ENCODE data around the gene TRIP6. TPM values are rescaled to one million over a fixed set of nuclear protein-coding genes. Genes with fewer than 3 reads are reported as not detected.

The TRIP6 gene
- total RNA-seq, 1 experiment from 2014 or later = 102 TPM

DNA sequence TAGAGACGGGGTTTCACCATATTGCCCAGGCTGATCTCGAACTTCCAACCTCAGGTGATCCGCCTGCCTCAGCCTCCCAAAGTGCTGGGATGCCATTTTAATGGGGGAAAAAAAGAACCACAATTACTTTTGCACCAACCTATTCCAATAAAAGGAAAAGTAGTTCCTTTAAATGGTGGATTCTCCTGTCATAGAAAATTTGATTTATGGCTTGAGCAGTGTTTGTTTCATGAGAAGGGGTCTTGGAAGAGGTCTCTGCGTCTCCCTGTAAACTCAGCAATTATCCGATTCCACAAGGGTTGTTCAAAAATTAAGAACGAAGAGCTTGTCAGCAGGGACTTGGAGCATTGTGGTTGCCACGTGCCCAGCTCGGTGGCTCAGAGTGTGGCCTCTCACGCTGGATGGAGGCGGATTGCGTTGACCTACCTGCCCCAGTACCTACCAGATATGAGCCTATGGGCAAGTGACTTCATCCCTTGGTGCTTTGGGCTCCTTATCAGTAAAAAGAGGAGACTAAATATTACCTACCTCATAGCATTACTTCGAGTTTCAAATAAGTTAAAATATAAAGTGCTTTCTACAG is 2.8 kb upstream of the TRIP6 start:
- DNase-seq (ENCODE audit: low read depth, low spot score) = no peak
- H3K4me3 ChIP-seq (replicated peaks in 1 of 2; ENCODE audit: low read depth in 1 of 2, low read length in 2 of 2) = no peak overlapping the region
- peaks cover 25 to 39% of the 10 kb centered on the region in 2 experiments for H3K4me1 ChIP-seq (ENCODE audit: control insufficient read depth in 1 of 2, insufficient read depth in 2 of 2, low read length in 2 of 2)
- ATAC-seq = no peak
- H3K4me2 ChIP-seq (ENCODE audit: low read length) = no peak overlapping the region
- no peaks in the 10 kb centered on the region for H3K9me3 ChIP-seq (ENCODE audit: control insufficient read depth in 1 of 2, insufficient read depth in 1 of 2, low read depth in 1 of 2, low read length in 2 of 2)
- peaks cover 2 to 13% of the 10 kb centered on the region in 2 experiments; a peak in 3 of 4 replicates for H3K36me3 ChIP-seq (ENCODE audit: control insufficient read depth in 1 of 2, insufficient read depth in 2 of 2, low read length in 2 of 2)
- CTCF ChIA-PET = no interaction called here
- H4K20me1 ChIP-seq (ENCODE audit: insufficient read depth) = no peaks in the 10 kb centered on the region
- peak overlapping the region; percentile 99; the same call in 1 of the 2 replicates for H3K9ac ChIP-seq (ENCODE audit: low read length)
- H3K27ac ChIP-seq (ENCODE audit: low read depth, low read length) = peak overlapping the region; percentile 100; the same call in 1 of the 2 replicates
- H3K27me3 ChIP-seq (ENCODE audit: insufficient read depth, low read length) = no peaks in the 10 kb centered on the region
- BruUV-seq (replicated peaks) = no TSS peak
- POLR2A ChIA-PET = no interaction called here
- RAD21 ChIA-PET (ENCODE audit: low non-redundant PET in 1 of 2, low total read pairs in 2 of 2, uncharacterized antibody in 2 of 2, unreplicated experiment in 2 of 2) = interaction anchor here in 1 of 2 experiments (0.7 kb wide), 1 partner anchor 12 kb away, joined by 4 read pairs; no protein-coding TSS in a partner anchor
- no peak overlapping the region for H2AFZ ChIP-seq (ENCODE audit: low read depth, low read length, poor library complexity, severe bottlenecking)
- no peaks in the 10 kb centered on the region for H3K9me2 ChIP-seq (ENCODE audit: insufficient read depth)
- intact Hi-C loops (cut with micrococcal nuclease) = no loop called here
- H3K79me2 ChIP-seq (ENCODE audit: insufficient read depth, low read length) = peaks cover 23% of the 10 kb centered on the region
- TF ChIP-seq SP1 (IDR thresholded peaks at IDR 0.05; ENCODE audit: low read depth) (no peak), ELF1 (IDR thresholded peaks at IDR 0.05; ENCODE audit: borderline replicate concordance, low read depth) (no peak), YY1 (IDR thresholded peaks at IDR 0.05; ENCODE audit: extremely low read depth, insufficient replicate concordance, low read depth, low read length) (no peak), EZH2phosphoT487 (IDR thresholded peaks at IDR 0.05; ENCODE audit: borderline replicate concordance) (no peak), ZFX (IDR thresholded peaks at IDR 0.05) (no peak), CBX3 (IDR thresholded peaks at IDR 0.05; ENCODE audit: low read depth) (no peak), EGR1 (IDR thresholded peaks at IDR 0.05; ENCODE audit: low read depth) (no peak), POLR2AphosphoS5 (IDR thresholded peaks at IDR 0.05; ENCODE audit: low read depth, low read length) (no peak), POLR2A (IDR thresholded peaks at IDR 0.05; ENCODE audit: borderline replicate concordance, extremely low read depth, insufficient read depth, insufficient read length) (no peak)
- TF ChIP-seq, protein P1, sequence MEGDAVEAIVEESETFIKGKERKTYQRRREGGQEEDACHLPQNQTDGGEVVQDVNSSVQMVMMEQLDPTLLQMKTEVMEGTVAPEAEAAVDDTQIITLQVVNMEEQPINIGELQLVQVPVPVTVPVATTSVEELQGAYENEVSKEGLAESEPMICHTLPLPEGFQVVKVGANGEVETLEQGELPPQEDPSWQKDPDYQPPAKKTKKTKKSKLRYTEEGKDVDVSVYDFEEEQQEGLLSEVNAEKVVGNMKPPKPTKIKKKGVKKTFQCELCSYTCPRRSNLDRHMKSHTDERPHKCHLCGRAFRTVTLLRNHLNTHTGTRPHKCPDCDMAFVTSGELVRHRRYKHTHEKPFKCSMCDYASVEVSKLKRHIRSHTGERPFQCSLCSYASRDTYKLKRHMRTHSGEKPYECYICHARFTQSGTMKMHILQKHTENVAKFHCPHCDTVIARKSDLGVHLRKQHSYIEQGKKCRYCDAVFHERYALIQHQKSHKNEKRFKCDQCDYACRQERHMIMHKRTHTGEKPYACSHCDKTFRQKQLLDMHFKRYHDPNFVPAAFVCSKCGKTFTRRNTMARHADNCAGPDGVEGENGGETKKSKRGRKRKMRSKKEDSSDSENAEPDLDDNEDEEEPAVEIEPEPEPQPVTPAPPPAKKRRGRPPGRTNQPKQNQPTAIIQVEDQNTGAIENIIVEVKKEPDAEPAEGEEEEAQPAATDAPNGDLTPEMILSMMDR (IDR thresholded peaks at IDR 0.05 in 2 of 3, conservative IDR thresholded peaks at IDR 0.05 in 1 of 3; ENCODE audit: borderline replicate concordance in 1 of 3, insufficient read depth in 1 of 3, low read depth in 2 of 3, low read length in 2 of 3) = no peak
- TF ChIP-seq, protein P2, sequence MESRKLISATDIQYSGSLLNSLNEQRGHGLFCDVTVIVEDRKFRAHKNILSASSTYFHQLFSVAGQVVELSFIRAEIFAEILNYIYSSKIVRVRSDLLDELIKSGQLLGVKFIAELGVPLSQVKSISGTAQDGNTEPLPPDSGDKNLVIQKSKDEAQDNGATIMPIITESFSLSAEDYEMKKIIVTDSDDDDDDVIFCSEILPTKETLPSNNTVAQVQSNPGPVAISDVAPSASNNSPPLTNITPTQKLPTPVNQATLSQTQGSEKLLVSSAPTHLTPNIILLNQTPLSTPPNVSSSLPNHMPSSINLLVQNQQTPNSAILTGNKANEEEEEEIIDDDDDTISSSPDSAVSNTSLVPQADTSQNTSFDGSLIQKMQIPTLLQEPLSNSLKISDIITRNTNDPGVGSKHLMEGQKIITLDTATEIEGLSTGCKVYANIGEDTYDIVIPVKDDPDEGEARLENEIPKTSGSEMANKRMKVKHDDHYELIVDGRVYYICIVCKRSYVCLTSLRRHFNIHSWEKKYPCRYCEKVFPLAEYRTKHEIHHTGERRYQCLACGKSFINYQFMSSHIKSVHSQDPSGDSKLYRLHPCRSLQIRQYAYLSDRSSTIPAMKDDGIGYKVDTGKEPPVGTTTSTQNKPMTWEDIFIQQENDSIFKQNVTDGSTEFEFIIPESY (IDR thresholded peaks at IDR 0.05; ENCODE audit: extremely low read depth, insufficient replicate concordance, low read length) = no peak
- TF ChIP-seq, protein P3, sequence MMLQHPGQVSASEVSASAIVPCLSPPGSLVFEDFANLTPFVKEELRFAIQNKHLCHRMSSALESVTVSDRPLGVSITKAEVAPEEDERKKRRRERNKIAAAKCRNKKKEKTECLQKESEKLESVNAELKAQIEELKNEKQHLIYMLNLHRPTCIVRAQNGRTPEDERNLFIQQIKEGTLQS (IDR thresholded peaks at IDR 0.05) = no peak

Data from HCT116 (cell line).